A549 (cell line): ENCODE results near the gene GTPBP6.

Experiments
- CBX2 ChIP-seq: fragments of 200-600 bp; sonication (generic); IDR thresholded peaks from 2 replicates; pipeline ENCODE4 v1.6.1; 2016; ENCODE audit warnings: low read depth, mild to moderate bottlenecking, borderline replicate concordance
- CBX8 ChIP-seq: fragments of 200-600 bp; sonication (generic); IDR thresholded peaks from 2 replicates; pipeline ENCODE4 v1.6.1; 2016
- CTCF ChIP-seq: fragments of >200 bp; sonication (Bioruptor Twin); formaldehyde crosslinking; IDR thresholded peaks from 3 replicates; pipeline ENCODE4 v1.5.1; 2016
- HMGXB4 ChIP-seq: fragments of 250-450 bp; sonication (Bioruptor Pico); IDR thresholded peaks from 2 replicates; pipeline ENCODE4 v1.5.0; 2021; ENCODE audit warnings: mild to moderate bottlenecking, moderate library complexity, borderline replicate concordance
- JUN ChIP-seq, 2 experiments: fragments of >200 bp; sonication (Bioruptor Twin); formaldehyde crosslinking; IDR thresholded peaks; 2 replicates in 1 of 2; 3 replicates in 1 of 2; pipeline ENCODE4 v1.6.1; 2016 to 2017
- MYC ChIP-seq: IDR thresholded peaks from 2 replicates; pipeline ENCODE4 v1.6.1; 2012; ENCODE audit warnings: mild to moderate bottlenecking, inconsistent platforms, low read length, improper control_type of control experiment, borderline replicate concordance
- NR3C1 ChIP-seq: fragments of >200 bp; sonication (Bioruptor Twin); formaldehyde crosslinking; IDR thresholded peaks from 3 replicates; pipeline ENCODE4 v1.6.1; 2017
- POLR2A ChIP-seq: IDR thresholded peaks from 2 replicates; pipeline ENCODE4 v1.6.1; 2012; ENCODE audit warnings: mild to moderate bottlenecking, low read length
- REST ChIP-seq: fragments of 200-600 bp; sonication (generic); IDR thresholded peaks from 2 replicates; pipeline ENCODE4 v1.6.1; 2016; ENCODE audit warnings: antibody characterized with exemption, mild to moderate bottlenecking, moderate library complexity
- RFX5 ChIP-seq: fragments of 450-650 bp; IDR thresholded peaks from 2 replicates; pipeline ENCODE4 v1.7.1; 2014; ENCODE audit warnings: antibody characterized with exemption, mild to moderate bottlenecking, moderate library complexity
- USF2 ChIP-seq: fragments of 450-650 bp; IDR thresholded peaks from 2 replicates; pipeline ENCODE4 v1.6.1; 2014; ENCODE audit warnings: antibody characterized with exemption

- no peak for TF ChIP-seq POLR2A
- no peak for TF ChIP-seq NR3C1
- no peak for TF ChIP-seq MYC
- no peak for TF ChIP-seq CTCF
- TF ChIP-seq USF2: no peak
- TF ChIP-seq REST: no peak
- no peak for TF ChIP-seq CBX8
- TF ChIP-seq CBX2: no peak
- no peak for TF ChIP-seq JUN (IDR thresholded peaks at IDR 0.05)
- TF ChIP-seq HMGXB4: no peak
- no peak for TF ChIP-seq RFX5
Measured at GRCh38 chrX:338836-339400, 20.3 kb upstream of the GTPBP6 start.
